CD4-positive, alpha-beta T cell (primary cell): ENCODE measurements around the gene PRR15. TPM values are rescaled to one million over a fixed set of nuclear protein-coding genes. Genes with fewer than 3 reads are reported as not detected.

Experiments used
- ATAC-seq: fragments of 200-7000 bp; cut with Tn5 transposase; one replicate; pipeline ENCODE4 v1.10.0; 2022; ENCODE audit warnings: mild to moderate bottlenecking; ENCODE audit not compliant: poor library complexity
- CTCF ChIA-PET: fragments of 350-600 bp; sonication (Branson Sonifier 250); formaldehyde crosslinking; loops from one replicate; lab custom pipeline; 2021; ENCODE audit warnings: antibody characterized with exemption, inconsistent platforms; lab: Charles Lee
- POLR2A ChIA-PET: fragments of 350-600 bp; sonication (Branson Sonifier 250); formaldehyde crosslinking; loops from one replicate; lab custom pipeline; 2021; ENCODE audit warnings: antibody characterized with exemption, inconsistent platforms; lab: Charles Lee
- DNase-seq, 14 experiments: peaks; one replicate each; pipeline ENCODE4 v3.0.0-alpha.2; 2013 to 2020; ENCODE audit warnings: mixed read lengths in 2 of 14
- H3K27ac ChIP-seq, 2 donors: one replicate each; pipeline versions ENCODE4 v1.5.1 to v1.7.0; 2013; ENCODE audit warnings: low read length in 2 of 2, low read depth in 1 of 2, mild to moderate bottlenecking in 1 of 2
- H3K27me3 ChIP-seq, 2 experiments: 1 replicate in 1 of 2; 2 replicates in 1 of 2; pipeline versions ENCODE4 v1.6.1 to v1.7.0; 2013; ENCODE audit warnings: low read length in 2 of 2, control low read depth in 1 of 2, mild to moderate bottlenecking in 1 of 2, moderate library complexity in 1 of 2; ENCODE audit not compliant: insufficient read depth in 2 of 2, control insufficient read depth in 1 of 2
- H3K36me3 ChIP-seq: one replicate; pipeline ENCODE4 v1.6.1; 2013; ENCODE audit warnings: low read length, control low read depth; ENCODE audit not compliant: insufficient read depth
- H3K4me1 ChIP-seq: one replicate; pipeline ENCODE4 v1.6.1; 2013; ENCODE audit warnings: low read length, control low read depth; ENCODE audit not compliant: insufficient read depth
- H3K4me3 ChIP-seq: one replicate; pipeline ENCODE4 v1.5.1; 2013; ENCODE audit warnings: mild to moderate bottlenecking, low read length, moderate library complexity
- H3K9me3 ChIP-seq, 2 experiments: 1 replicate in 1 of 2; 2 replicates in 1 of 2; pipeline versions ENCODE4 v1.6.1 to v1.7.0; 2013; ENCODE audit warnings: low read length in 2 of 2, mild to moderate bottlenecking in 2 of 2, control low read depth in 1 of 2, moderate library complexity in 1 of 2; ENCODE audit not compliant: control insufficient read depth in 1 of 2, insufficient read depth in 1 of 2
- H3K27ac Mint-ChIP-seq: one replicate; pipeline ENCODE4 v1.8.0; 2020; ENCODE audit warnings: mixed read lengths
- H3K27me3 Mint-ChIP-seq: one replicate; pipeline ENCODE4 v1.8.0; 2021; ENCODE audit warnings: mixed read lengths
- H3K36me3 Mint-ChIP-seq: one replicate; pipeline ENCODE4 v1.8.0; 2021; ENCODE audit warnings: low read depth, mixed read lengths
- H3K4me1 Mint-ChIP-seq: one replicate; pipeline ENCODE4 v1.8.0; 2021; ENCODE audit warnings: low read depth, mixed read lengths
- H3K4me3 Mint-ChIP-seq: one replicate; pipeline ENCODE4 v1.8.0; 2020; ENCODE audit warnings: mild to moderate bottlenecking, mixed read lengths
- H3K9me3 Mint-ChIP-seq: one replicate; pipeline ENCODE4 v1.8.0; 2020; ENCODE audit warnings: mixed read lengths
- intact Hi-C, 2 experiments: fragments of 100-400 bp; cut with DNase I in 1 of 2; cut with micrococcal nuclease in 1 of 2; formaldehyde crosslinking; loops; one replicate each; pipeline versions ENCODE4 v1.15.1 to v1.9.0; 2023 to 2025; cut with DNase I, micrococcal nuclease
- total RNA-seq, 174 experiments: library from RNA in 2 of 174; stranded (reverse) in 2 of 174; gene quantifications; one replicate each; pipeline ENCODE4 v1.2.3 and lab custom pipeline; 2021 to 2026
- TF ChIP-seq, protein P1 (sequence below): fragments of 200-600 bp; IDR thresholded peaks from one replicate; pipeline ENCODE4 v1.8.0; 2022; ENCODE audit warnings: antibody characterized with exemption, mild to moderate bottlenecking

PRR15 gene
- total RNA-seq, 2 experiments from 2014 or later, result not detected

DNA sequence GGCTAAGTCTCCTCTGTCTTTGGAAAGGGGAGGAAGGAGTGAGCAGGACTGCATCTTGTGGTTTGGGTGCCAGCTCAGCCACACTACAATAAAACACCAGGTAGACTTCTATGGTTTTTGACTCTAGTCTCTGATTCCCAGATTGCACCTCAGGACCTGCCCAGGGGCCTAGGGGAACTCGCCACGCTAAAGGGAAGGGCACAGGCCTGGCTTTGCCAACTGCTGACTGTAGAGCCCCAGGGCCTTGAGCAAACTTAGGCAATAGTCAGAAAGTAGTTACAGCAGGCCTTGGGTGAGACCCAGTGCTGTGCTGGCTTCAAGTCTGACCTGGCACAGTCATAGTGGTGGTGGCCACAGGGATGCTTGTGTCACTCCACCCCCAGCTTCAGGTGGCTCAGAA, 24.2 kb upstream of the PRR15 start:
- DNase-seq, result no peak
- Histone ChIP-seq H3K9me3 (peaks cover 0 to 4% of the 10 kb centered on the region in 2 experiments), H3K4me3 (no peak overlapping the region), H3K4me1 (no peaks in the 10 kb centered on the region), H3K27ac (no peak overlapping the region), H3K27me3 (peaks cover 2 to 4% of the 10 kb centered on the region in 2 experiments), H3K36me3 (no peaks in the 10 kb centered on the region)
- Mint-ChIP-seq H3K4me3 (no peak overlapping the region), H3K9me3 (peaks cover 6% of the 10 kb centered on the region), H3K27me3 (peaks cover 48% of the 10 kb centered on the region), H3K27ac (no peak overlapping the region), H3K36me3 (no peaks in the 10 kb centered on the region), H3K4me1 (no peaks in the 10 kb centered on the region)
- no peak for ATAC-seq
- POLR2A ChIA-PET, result no interaction called here
- TF ChIP-seq, protein P1, sequence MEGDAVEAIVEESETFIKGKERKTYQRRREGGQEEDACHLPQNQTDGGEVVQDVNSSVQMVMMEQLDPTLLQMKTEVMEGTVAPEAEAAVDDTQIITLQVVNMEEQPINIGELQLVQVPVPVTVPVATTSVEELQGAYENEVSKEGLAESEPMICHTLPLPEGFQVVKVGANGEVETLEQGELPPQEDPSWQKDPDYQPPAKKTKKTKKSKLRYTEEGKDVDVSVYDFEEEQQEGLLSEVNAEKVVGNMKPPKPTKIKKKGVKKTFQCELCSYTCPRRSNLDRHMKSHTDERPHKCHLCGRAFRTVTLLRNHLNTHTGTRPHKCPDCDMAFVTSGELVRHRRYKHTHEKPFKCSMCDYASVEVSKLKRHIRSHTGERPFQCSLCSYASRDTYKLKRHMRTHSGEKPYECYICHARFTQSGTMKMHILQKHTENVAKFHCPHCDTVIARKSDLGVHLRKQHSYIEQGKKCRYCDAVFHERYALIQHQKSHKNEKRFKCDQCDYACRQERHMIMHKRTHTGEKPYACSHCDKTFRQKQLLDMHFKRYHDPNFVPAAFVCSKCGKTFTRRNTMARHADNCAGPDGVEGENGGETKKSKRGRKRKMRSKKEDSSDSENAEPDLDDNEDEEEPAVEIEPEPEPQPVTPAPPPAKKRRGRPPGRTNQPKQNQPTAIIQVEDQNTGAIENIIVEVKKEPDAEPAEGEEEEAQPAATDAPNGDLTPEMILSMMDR, result no peak
- intact Hi-C loops, result no loop called here
- CTCF ChIA-PET, result no interaction called here

DNA sequence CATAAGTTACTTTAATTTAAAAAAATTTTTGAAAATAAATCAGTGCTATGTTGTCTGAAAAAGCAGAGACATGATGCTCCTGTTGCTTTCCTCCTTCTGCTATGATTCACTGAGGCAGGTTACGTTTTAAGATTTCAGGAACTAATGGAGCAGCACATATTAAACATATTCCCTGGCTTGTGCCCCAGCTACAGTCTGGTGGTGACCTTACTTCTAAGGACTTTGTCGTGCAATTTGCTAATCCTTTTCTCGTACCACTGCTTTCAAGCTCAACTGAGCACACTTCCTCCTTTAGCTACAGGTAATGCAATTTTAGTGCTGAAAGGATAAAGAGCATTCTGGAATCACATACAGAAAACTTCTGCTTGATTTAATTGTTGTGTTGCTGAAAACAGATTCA, 16.2 kb upstream of the PRR15 start:
- Histone ChIP-seq H3K9me3 (no peaks in the 10 kb centered on the region), H3K27ac (no peak overlapping the region), H3K36me3 (no peaks in the 10 kb centered on the region), H3K4me3 (no peak overlapping the region), H3K4me1 (no peaks in the 10 kb centered on the region), H3K27me3 (peaks cover 4% of the 10 kb centered on the region in 2 experiments)
- Mint-ChIP-seq H3K4me1 (no peaks in the 10 kb centered on the region), H3K36me3 (no peaks in the 10 kb centered on the region), H3K27ac (no peak overlapping the region), H3K4me3 (no peak overlapping the region), H3K27me3 (peaks cover 24% of the 10 kb centered on the region), H3K9me3 (peaks cover 4% of the 10 kb centered on the region)
- intact Hi-C loops, result no loop called here
- TF ChIP-seq, protein P1, result no peak
- ChIA-PET POLR2A (no interaction called here), CTCF (no interaction called here)
- ATAC-seq, result no peak
- DNase-seq, result no peak

DNA sequence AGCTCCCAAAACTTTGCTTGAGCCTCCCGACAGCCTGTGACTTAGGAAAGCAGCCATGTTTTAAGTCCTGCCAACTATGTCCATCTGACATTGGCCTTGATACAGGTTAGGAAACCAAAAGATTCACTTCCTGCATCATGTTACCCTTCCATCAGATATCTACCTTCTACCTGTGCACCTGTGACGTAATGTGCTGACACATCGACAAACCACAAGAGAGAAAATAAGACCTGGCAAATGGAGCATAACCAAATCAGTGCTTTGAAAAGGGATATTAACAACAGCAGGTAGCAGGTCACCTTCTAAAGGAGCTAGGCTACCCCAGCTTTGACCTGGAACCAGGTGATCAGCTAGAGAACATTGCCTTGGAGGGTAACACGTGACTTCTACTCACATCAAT, 14.8 kb upstream of the PRR15 start:
- no peak overlapping the region for H3K27ac Mint-ChIP-seq

More for the DNA sequence above, 14.8 kb upstream of the PRR15 start:
- Histone ChIP-seq H3K9me3 (no peaks in the 10 kb centered on the region), H3K27ac (no peak overlapping the region), H3K4me1 (no peaks in the 10 kb centered on the region), H3K27me3 (peaks cover 4% of the 10 kb centered on the region in 2 experiments), H3K4me3 (no peak overlapping the region), H3K36me3 (no peaks in the 10 kb centered on the region)
- ATAC-seq (no peak), DNase-seq (no peak)
- TF ChIP-seq, protein P1, result no peak
- intact Hi-C loops, result no loop called here
- Mint-ChIP-seq H3K36me3 (no peaks in the 10 kb centered on the region), H3K4me3 (no peak overlapping the region), H3K27me3 (peaks cover 16% of the 10 kb centered on the region), H3K4me1 (no peaks in the 10 kb centered on the region), H3K9me3 (no peaks in the 10 kb centered on the region)
- ChIA-PET POLR2A (no interaction called here), CTCF (no interaction called here)
